Endothelial cell of umbilical vein (primary cell): Measurements from ENCODE around the gene NDUFB5. TPM values are rescaled to one million over a fixed set of nuclear protein-coding genes. Genes with fewer than 3 reads are reported as not detected.

Experiments
- Bru-seq: library from RNA; stranded (reverse); fragments of 400-500 nt; gene quantifications from one replicate; lab custom pipeline; 2021; lab: Mats Ljungman, UMichigan
- BruChase-seq, 2 experiments: library from RNA; stranded (reverse); fragments of 400-500 nt; gene quantifications; one replicate each; lab custom pipeline; 2021; lab: Mats Ljungman, UMichigan
- BruUV-seq: library from RNA; stranded (reverse); fragments of 400-500 nt; replicated peaks from 2 replicates; lab custom pipeline; 2021; lab: Mats Ljungman, UMichigan
- CTCF ChIA-PET: fragments of 300-600, 350-600 bp; sonication (Branson Sonifier 250); formaldehyde crosslinking; loops from one replicate; lab custom pipeline; 2021; ENCODE audit warnings: antibody characterized with exemption, inconsistent platforms; lab: Charles Lee
- POLR2A ChIA-PET: fragments of 300-600, 350-600 bp; sonication (Branson Sonifier 250); formaldehyde crosslinking; loops from one replicate; lab custom pipeline; 2021; ENCODE audit warnings: antibody characterized with exemption, inconsistent platforms; lab: Charles Lee
- DNase-seq: peaks from one replicate; pipeline ENCODE4 v3.0.0-alpha.2; 2011; ENCODE audit warnings: low read depth, low spot score
- FAIRE-seq: peaks from 2 replicates; lab custom pipeline; 2011; peaks lifted over from hg19 to GRCh38; lab: Jason Lieb, UNC
- H2AFZ ChIP-seq: 2 replicates; pipeline ENCODE4 v1.6.0; 2012; ENCODE audit warnings: low read depth, low read length, control low read depth, inconsistent platforms
- H3K27ac ChIP-seq: 2 replicates; pipeline ENCODE4 v1.5.1; 2011; ENCODE audit warnings: low read depth, mild to moderate bottlenecking, control low read depth, low read length, moderate library complexity; ENCODE audit not compliant: insufficient read depth
- H3K27me3 ChIP-seq, 2 experiments: 2 replicates each; pipeline versions ENCODE4 v1.6.0 to v1.6.1; 2011; ENCODE audit warnings: low read length in 2 of 2, mixed read lengths in 1 of 2; ENCODE audit not compliant: control insufficient read depth in 2 of 2, insufficient read depth in 2 of 2
- H3K36me3 ChIP-seq, 2 experiments: 2 replicates in 1 of 2; 3 replicates in 1 of 2; pipeline ENCODE4 v1.5.1; 2011; ENCODE audit warnings: low read length in 2 of 2, mild to moderate bottlenecking in 1 of 2, moderate library complexity in 1 of 2; ENCODE audit not compliant: control insufficient read depth in 2 of 2, insufficient read depth in 2 of 2; ENCODE audit errors: extremely low read depth in 1 of 2
- H3K4me1 ChIP-seq: 3 replicates; pipeline ENCODE4 v1.5.1; 2011; ENCODE audit warnings: mild to moderate bottlenecking, low read length; ENCODE audit not compliant: control insufficient read depth, insufficient read depth; ENCODE audit errors: extremely low read depth
- H3K4me2 ChIP-seq: 2 replicates; pipeline ENCODE4 v1.6.1; 2011; ENCODE audit warnings: low read length, control low read depth, mixed read lengths; ENCODE audit not compliant: insufficient read depth
- H3K4me3 ChIP-seq, 3 experiments: fragments of 200-600 bp in 1 of 3; sonication (generic), shearing (Covaris generic) in 1 of 3; replicated peaks in 1 of 3; 2 replicates each; pipeline ENCODE4 v1.5.1; 2011 to 2016; ENCODE audit warnings: control low read depth in 3 of 3, low read length in 3 of 3, mild to moderate bottlenecking in 2 of 3, inconsistent platforms in 1 of 3, low read depth in 1 of 3, moderate library complexity in 1 of 3; ENCODE audit not compliant: insufficient read depth in 1 of 3
- H3K79me2 ChIP-seq: 2 replicates; pipeline ENCODE4 v1.6.0; 2012; ENCODE audit warnings: low read length, inconsistent platforms; ENCODE audit not compliant: control insufficient read depth, insufficient read depth
- H3K9ac ChIP-seq: replicated peaks from 2 replicates; pipeline ENCODE3; 2011; ENCODE audit warnings: low read length, control low read depth; ENCODE audit not compliant: insufficient read depth; ENCODE audit errors: extremely low read depth
- H3K9me1 ChIP-seq: replicated peaks from 3 replicates; pipeline ENCODE4 v1.6.0; 2011; ENCODE audit warnings: mild to moderate bottlenecking, low read length; ENCODE audit not compliant: control insufficient read depth, insufficient read depth; ENCODE audit errors: extremely low read depth
- H3K9me3 ChIP-seq: replicated peaks from 2 replicates; pipeline ENCODE4 v1.5.1; 2012; ENCODE audit warnings: low read length, inconsistent platforms; ENCODE audit not compliant: control insufficient read depth, insufficient read depth
- H4K20me1 ChIP-seq: replicated peaks from 2 replicates; pipeline ENCODE3; 2011; ENCODE audit warnings: mild to moderate bottlenecking, low read length; ENCODE audit not compliant: control insufficient read depth, insufficient read depth; ENCODE audit errors: extremely low read depth
- FOS ChIP-seq: IDR thresholded peaks from 2 replicates; pipeline ENCODE4 v1.6.1; 2011; ENCODE audit warnings: mild to moderate bottlenecking, low read length, moderate library complexity, borderline replicate concordance; ENCODE audit not compliant: insufficient read depth
- GATA2 ChIP-seq: IDR thresholded peaks from 2 replicates; pipeline ENCODE4 v1.7.0; 2011; ENCODE audit warnings: low read depth, mild to moderate bottlenecking, moderate library complexity, mixed read lengths, low read length; ENCODE audit not compliant: insufficient read length, insufficient read depth
- MAX ChIP-seq: IDR thresholded peaks from 2 replicates; pipeline ENCODE4 v1.6.1; 2011; ENCODE audit not compliant: insufficient read depth, insufficient read length
- POLR2A ChIP-seq: IDR thresholded peaks from 2 replicates; pipeline ENCODE4 v1.6.1; 2012; ENCODE audit warnings: low read depth, mild to moderate bottlenecking, control low read depth, low read length
- POLR2AphosphoS5 ChIP-seq: IDR thresholded peaks from 2 replicates; pipeline ENCODE4 v1.6.1; 2012; ENCODE audit warnings: low read depth, mild to moderate bottlenecking, control low read depth, low read length, moderate library complexity; ENCODE audit not compliant: insufficient read depth
- dilution Hi-C: fragments of 300-500 bp; cut with MboI; formaldehyde crosslinking; loops from one replicate; pipeline ENCODE4 v1.15.0; 2019; ENCODE audit warnings: low sequenced_read_pairs; ENCODE audit not compliant: extremely low pct_ligation_motif_present
- intact Hi-C: fragments of 100-400 bp; cut with micrococcal nuclease; formaldehyde crosslinking; loops from one replicate; pipeline ENCODE4 v1.10.0; 2022
- long read RNA-seq: library from polyadenylated mRNA; stranded (forward); transcript quantifications from one replicate; pipeline ENCODE4 v2.0.0, GENCODE V29; 2021
- polyA minus RNA-seq, 3 experiments: library from RNA; depleted of rRNA, polyadenylated mRNA; stranded (reverse); fragments of >200 nt; gene quantifications; 1 replicate in 1 of 3; 2 replicates in 2 of 3; pipeline ENCODE4 v1.2.3, GENCODE V29; 2011
- polyA plus RNA-seq, 4 experiments: library from polyadenylated mRNA; depleted of rRNA in 3 of 4; stranded (reverse) in 3 of 4; unstranded in 1 of 4; fragments of >200 nt; gene quantifications; 2 replicates each; pipeline versions ENCODE4 v1.2.1 to v1.2.3, GENCODE V29; 2011 to 2012; ENCODE audit warnings: missing spikeins in 1 of 4
- total RNA-seq: library from RNA; stranded (reverse); gene quantifications from 2 replicates; pipeline ENCODE4 v1.2.3, GENCODE V29; 2021

Gene NDUFB5
- total RNA-seq: 68.3 and 74.9 TPM in 2 replicates
- 17.2 and 48.2 TPM in 2 replicates for polyA plus RNA-seq
- polyA plus RNA-seq (2011; cell fraction: cytosol; rRNA removed): 35.9 and 38.9 TPM in 2 replicates
- 26.9 and 38.7 TPM in 2 replicates for polyA plus RNA-seq (2011; cell fraction: nucleus; rRNA removed)
- 71.0 and 76.6 TPM in 2 replicates for polyA plus RNA-seq (2012)
- polyA minus RNA-seq: 11.2 and 18.5 TPM in 2 replicates
- 37.4 TPM for polyA minus RNA-seq (2011; cell fraction: cytosol; rRNA and poly(A)+ RNA removed)
- 6.3 and 13.2 TPM in 2 replicates for polyA minus RNA-seq (2011; cell fraction: nucleus; rRNA and poly(A)+ RNA removed)
- Bru-seq, nascent RNA: percentile 71 among the genes with signal in this experiment
- BruChase-seq, experiment 1, labeled RNA remaining after a 6-hour chase: percentile 71 among the genes with signal in this experiment
- percentile 66 among the genes with signal in this experiment for BruChase-seq, experiment 2, labeled RNA remaining after a 2-hour chase
- long read RNA-seq, full-length matches to known transcripts: 92 of 97 reads
- long read RNA-seq, partial matches to known transcripts: 1 of 97 reads
- long read RNA-seq, other reads (novel, unspliced or antisense): 4 of 97 reads

GRCh38 chr3:179604321-179605078 lies at the start of gene NDUFB5, which contains the start of gene MRPL47:
Gene NDUFB5 (plus strand): TSS chr3:179604794. CDS start chr3:179604816, 22 bp downstream.
Gene MRPL47 (minus strand): TSS chr3:179604638. CDS start chr3:179604624, 14 bp downstream.
- H4K20me1 ChIP-seq: no peaks in the 10 kb centered on the region
- dilution Hi-C loops (no loop called here), intact Hi-C loops (loop anchor here (1.0 to 10.0 kb wide), 8 partner anchors 9 to 1000 kb away; partner anchors contain the start of genes ACTL6A, GNB4, MFN1 and PIK3CA)
- H3K36me3 ChIP-seq: peaks cover 2 to 5% of the 10 kb centered on the region in 2 experiments
- CTCF ChIA-PET: interaction anchor here (0.6 to 1.4 kb wide), 5 partner anchors 9 to 169 kb away, joined by 3 to 8 read pairs (median 3); no protein-coding TSS in a partner anchor
- DNase-seq (peak; percentile 97), FAIRE-seq (peak; percentile 95)
- peaks cover 30% of the 10 kb centered on the region for H3K79me2 ChIP-seq
- peak within 1 kb of the TSS; percentile 93 for H3K4me2 ChIP-seq
- no peaks in the 10 kb centered on the region for H3K9me3 ChIP-seq
- H3K27ac ChIP-seq: peak within 1 kb of the TSS; percentile 84
- H3K4me3 ChIP-seq: peak within 1 kb of the TSS; percentile 59 to 94 (median 77)
- peak within 1 kb of the TSS; percentile 45 for H2AFZ ChIP-seq
- TSS peak; percentile 82 for BruUV-seq
- no peaks in the 10 kb centered on the region for H3K9me1 ChIP-seq
- peaks cover 14% of the 10 kb centered on the region for H3K4me1 ChIP-seq
- POLR2A ChIA-PET: interaction anchor here (0.7 kb wide), 1 partner anchor 42 kb away, joined by 3 read pairs; the partner anchor contains the start of gene ACTL6A
- H3K27me3 ChIP-seq: no peaks in the 10 kb centered on the region
- peak within 1 kb of the TSS; percentile 99 for H3K9ac ChIP-seq
- TF ChIP-seq GATA2 (no peak), FOS (no peak), POLR2AphosphoS5 (peak; percentile 86), MAX (peak; percentile 12), POLR2A (peak; percentile 94)
